Subcutaneous abdominal adipose tissue (tissue), 5 donors: ENCODE measurements around the gene GIPC3.
A peak's percentile ranks its signal among the peaks of the same experiment; 100 is the strongest.
"Not testable (repeated sequence)": the region's sequence is repeated elsewhere in the genome, so short reads cannot be mapped to it uniquely, and the experiment has no call there.

Experiments
- H3K27ac ChIP-seq: one replicate; pipeline ENCODE4 v1.7.0; 2013; ENCODE audit warnings: low read depth, mild to moderate bottlenecking, inconsistent platforms, low read length, moderate library complexity
- H3K27me3 ChIP-seq, 5 donors: one replicate each; pipeline ENCODE4 v1.7.0; 2013; ENCODE audit warnings: low read length in 5 of 5, inconsistent platforms in 1 of 5; ENCODE audit not compliant: control insufficient read depth in 5 of 5, insufficient read depth in 4 of 5
- H3K36me3 ChIP-seq, 5 donors: one replicate each; pipeline ENCODE4 v1.7.0; 2013; ENCODE audit warnings: low read length in 5 of 5; ENCODE audit not compliant: control insufficient read depth in 5 of 5, insufficient read depth in 5 of 5
- H3K4me1 ChIP-seq, 5 donors: one replicate each; pipeline ENCODE4 v1.7.0; 2013; ENCODE audit warnings: low read length in 5 of 5, mild to moderate bottlenecking in 3 of 5, moderate library complexity in 1 of 5; ENCODE audit not compliant: control insufficient read depth in 5 of 5, insufficient read depth in 5 of 5
- H3K4me3 ChIP-seq, 5 donors: one replicate each; pipeline ENCODE4 v1.7.0; 2013; ENCODE audit warnings: low read length in 5 of 5, low read depth in 1 of 5
- H3K9ac ChIP-seq, 5 donors: one replicate each; pipeline ENCODE4 v1.7.0; 2013; ENCODE audit warnings: low read length in 5 of 5, mild to moderate bottlenecking in 4 of 5, moderate library complexity in 3 of 5
- H3K9me3 ChIP-seq, 5 donors: one replicate each; pipeline ENCODE4 v1.7.0; 2013; ENCODE audit warnings: low read length in 5 of 5; ENCODE audit not compliant: control insufficient read depth in 5 of 5
- donor health status: healthy.
- donor health status: healthy.
- donor health status: healthy.
- donor health status: healthy.
- donor health status: healthy.

Gene GIPC3

DNA sequence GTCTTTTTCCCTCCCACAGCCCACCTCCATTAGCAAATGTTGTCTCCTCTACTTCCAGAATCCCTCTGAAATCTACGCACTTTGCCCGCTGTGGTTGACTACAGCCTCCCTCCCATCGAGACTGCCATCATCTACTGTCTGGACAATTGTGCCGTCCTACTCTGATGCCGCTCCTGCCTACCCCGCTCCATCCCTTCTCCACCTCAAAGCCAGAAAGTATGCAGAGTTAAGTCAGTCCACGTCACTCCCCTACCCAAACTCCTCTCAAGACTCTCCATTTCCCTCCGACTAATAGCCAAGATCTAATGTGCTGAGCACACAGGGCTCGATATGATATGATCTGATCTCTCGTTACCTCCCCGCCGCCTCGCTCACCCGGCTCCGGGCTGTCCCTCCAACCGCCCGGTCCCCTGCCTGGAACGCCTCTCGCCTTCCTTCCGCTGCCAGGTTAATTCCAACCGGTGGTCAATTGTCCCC is 40.8 kb downstream of the GIPC3 start:
- H3K9me3 ChIP-seq, result no peaks in the 10 kb centered on the region
- H3K36me3 ChIP-seq, result peaks cover 0 to 37% (median 25%) of the 10 kb centered on the region in 5 donors
- peaks cover 5 to 28% (median 24%) of the 10 kb centered on the region in 5 donors for H3K4me1 ChIP-seq
- H3K4me3 ChIP-seq, result peak overlapping the region; percentile 92 to 99 (median 93)
- H3K9ac ChIP-seq, result peak overlapping the region; percentile 32 to 99 (median 97)
- no peaks in the 10 kb centered on the region for H3K27me3 ChIP-seq
- peak overlapping the region; percentile 93 for H3K27ac ChIP-seq

DNA sequence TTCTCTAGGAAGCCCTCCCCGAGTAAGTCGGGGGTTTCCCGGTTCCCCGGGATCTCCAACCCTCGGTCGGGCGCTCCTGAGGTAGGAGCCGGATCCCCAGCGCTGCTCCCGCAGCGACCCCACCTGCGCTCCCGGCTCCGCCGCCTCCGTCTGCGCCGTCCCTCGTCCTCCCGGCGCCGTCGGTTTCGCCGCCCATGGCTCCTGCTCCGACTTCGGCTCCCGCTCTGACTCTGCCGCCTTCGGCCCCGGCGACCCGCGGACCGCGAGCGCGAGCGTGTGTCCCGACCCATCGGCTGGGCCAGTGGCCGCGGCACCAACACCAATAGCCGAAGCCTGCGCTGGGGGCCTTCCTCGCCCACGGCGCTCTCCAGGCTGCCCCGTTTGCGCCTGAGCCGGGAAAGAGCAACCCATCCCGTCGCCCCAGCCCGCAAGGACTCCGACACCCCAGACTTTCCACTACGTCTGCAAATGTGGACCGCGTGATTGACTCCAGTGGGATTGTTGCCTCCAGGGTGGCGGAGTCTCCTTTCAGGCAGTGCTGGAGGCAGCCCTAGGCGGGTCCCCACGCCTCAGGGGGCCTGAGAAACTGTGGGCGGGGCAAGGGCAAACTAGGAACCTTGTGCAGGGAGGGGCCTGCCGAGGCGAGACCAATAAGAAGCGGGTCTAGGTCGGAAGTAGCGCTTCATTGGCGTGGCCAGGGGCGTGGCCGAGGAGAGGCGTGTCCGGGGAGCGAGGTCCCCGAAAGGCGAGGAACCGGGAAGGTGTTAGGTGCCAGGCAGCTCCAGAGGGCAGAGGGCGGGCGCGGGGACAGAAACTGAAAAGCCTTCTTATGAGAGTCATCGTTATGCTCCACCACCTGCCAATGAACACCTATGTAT is 41.4 kb downstream of the GIPC3 start, which contains the start of gene CACTIN:
TSS of gene CACTIN (minus strand) at position 318 of the 878 bp plus-strand sequence. CDS start at position 290, 28 bp downstream.
- peak within 1 kb of the TSS; percentile 92 to 99 (median 93) for H3K4me3 ChIP-seq
- no peaks in the 10 kb centered on the region for H3K27me3 ChIP-seq
- H3K4me1 ChIP-seq, result peaks cover 5 to 28% (median 24%) of the 10 kb centered on the region in 5 donors
- peak within 1 kb of the TSS; percentile 93 for H3K27ac ChIP-seq
- no peaks in the 10 kb centered on the region for H3K9me3 ChIP-seq
- peak within 1 kb of the TSS; percentile 32 to 99 (median 97) for H3K9ac ChIP-seq
- H3K36me3 ChIP-seq, result peaks cover 0 to 37% (median 27%) of the 10 kb centered on the region in 5 donors

DNA sequence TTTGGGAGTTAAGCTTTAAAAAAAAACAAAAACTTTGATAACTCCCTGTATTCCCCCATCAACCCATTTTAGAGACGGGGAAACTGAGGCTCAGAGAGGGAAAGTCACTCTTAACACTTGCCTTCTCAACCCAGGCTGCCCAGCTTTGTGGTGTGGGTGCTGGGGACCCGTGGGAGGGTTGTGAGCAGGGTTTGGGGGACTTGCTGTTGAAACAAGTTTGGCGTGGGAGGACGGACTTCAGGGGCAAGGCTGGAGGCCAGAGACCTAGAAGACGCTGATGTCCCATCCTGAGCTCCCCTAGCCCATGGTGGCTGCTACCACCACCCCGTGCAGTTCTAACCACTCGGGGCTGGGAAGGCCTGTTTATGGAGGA is 42.1 kb downstream of the GIPC3 start:
- H3K4me1 ChIP-seq, result peaks cover 5 to 28% (median 24%) of the 10 kb centered on the region in 5 donors
- H3K27ac ChIP-seq, result no peak overlapping the region
- H3K27me3 ChIP-seq, result no peaks in the 10 kb centered on the region
- peaks cover 0 to 37% (median 29%) of the 10 kb centered on the region in 5 donors for H3K36me3 ChIP-seq
- H3K9me3 ChIP-seq, result no peaks in the 10 kb centered on the region
- no peak overlapping the region for H3K9ac ChIP-seq
- peak overlapping the region in 2 of 5 donors; percentile 92 to 95 for H3K4me3 ChIP-seq

DNA sequence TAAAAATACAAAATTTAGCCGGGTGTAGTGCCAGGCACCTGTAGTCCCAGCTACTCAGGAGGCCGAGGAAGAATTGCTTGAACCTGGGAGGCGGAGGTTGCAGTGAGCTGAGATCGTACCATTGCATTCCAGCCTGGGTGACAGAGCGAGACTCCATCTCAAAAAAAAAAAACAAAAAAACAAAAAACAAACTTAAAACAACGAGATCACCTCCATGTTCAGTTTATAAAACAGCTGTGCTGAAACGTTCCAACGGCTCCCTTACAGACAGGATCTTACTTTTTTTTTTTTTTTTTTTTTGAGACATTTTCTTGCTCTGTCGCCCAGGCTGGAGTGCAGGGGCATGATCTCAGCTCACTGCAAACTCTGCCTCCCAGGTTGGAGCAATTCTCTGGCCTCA is 43.5 kb downstream of the GIPC3 start:
- not testable (repeated sequence) for H3K27ac ChIP-seq, H3K9me3 ChIP-seq, H3K9ac ChIP-seq, H3K4me3 ChIP-seq, H3K27me3 ChIP-seq
- Histone ChIP-seq H3K4me1 (peaks cover 5 to 28% (median 24%) of the 10 kb centered on the region in 5 donors), H3K36me3 (peaks cover 0 to 37% (median 25%) of the 10 kb centered on the region in 5 donors)

DNA sequence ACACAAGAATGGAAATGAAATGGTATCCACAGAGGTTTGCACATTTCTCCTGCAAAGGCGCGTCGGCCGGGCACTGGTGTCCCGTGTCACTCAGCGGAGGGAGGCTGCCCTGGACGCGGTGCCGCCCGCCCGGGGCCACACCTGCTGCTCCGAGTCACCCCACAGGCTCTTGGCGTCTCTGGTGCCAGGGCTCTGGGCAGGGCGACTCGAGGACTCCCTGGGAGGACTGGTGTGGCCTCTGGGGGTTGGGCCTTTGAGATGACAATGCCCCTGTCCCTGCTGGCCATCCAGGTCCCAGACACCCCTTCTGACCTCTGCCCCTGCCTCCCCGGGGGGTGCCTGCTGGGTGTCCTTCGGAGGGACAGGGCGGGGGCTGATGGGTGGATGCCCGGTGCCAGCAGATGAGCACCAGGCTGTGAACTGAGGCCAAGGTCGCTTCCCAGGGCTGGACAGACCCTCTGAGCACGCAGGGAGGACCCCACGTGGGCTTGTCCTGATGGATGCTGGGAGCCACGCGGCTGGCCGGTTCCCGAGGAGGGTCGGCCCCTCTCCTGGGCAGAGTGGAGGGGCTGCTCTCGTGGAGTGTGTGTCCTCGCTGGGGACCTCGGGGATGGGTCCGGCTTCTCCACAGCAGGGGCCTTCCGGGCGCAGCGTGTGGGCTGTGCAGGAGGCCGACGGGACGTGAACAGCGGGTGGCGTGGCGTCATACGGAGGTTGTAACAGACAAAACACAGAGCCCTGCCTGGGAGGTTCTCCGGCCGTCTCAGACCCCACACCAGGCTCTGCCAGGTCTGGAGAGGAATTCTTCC is 46.0 kb downstream of the GIPC3 start:
- Histone ChIP-seq H3K4me3 (no peak overlapping the region), H3K9me3 (no peaks in the 10 kb centered on the region), H3K9ac (no peak overlapping the region), H3K27me3 (no peaks in the 10 kb centered on the region), H3K36me3 (peaks cover 0 to 49% (median 29%) of the 10 kb centered on the region in 5 donors), H3K4me1 (peaks cover 1 to 7% (median 5%) of the 10 kb centered on the region in 5 donors), H3K27ac (no peak overlapping the region)

DNA sequence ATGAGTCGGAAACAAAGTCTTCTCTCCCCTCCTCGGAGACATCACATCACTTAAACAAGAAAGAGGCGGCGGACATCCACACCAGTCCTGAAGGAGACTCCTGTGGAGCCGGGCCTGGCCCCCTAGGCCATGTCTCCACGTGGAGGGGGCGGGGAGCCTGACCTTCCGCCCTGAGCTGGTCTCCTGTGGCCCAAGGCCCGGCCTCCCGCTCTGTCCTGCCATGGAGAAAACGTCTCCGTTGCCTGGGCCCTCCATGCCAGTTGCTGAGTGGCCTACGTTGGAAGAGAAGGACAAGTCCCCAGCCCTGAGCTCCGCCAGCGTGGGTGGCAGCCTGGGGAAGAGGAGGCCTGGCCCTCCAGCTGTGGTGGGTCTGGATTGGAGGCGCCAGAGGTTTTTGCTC is 46.8 kb downstream of the GIPC3 start:
- Histone ChIP-seq H3K4me1 (peaks cover 0 to 4% (median 4%) of the 10 kb centered on the region in 5 donors), H3K27ac (no peak overlapping the region), H3K9me3 (no peaks in the 10 kb centered on the region), H3K27me3 (no peaks in the 10 kb centered on the region), H3K36me3 (peaks cover 0 to 57% (median 37%) of the 10 kb centered on the region in 5 donors), H3K4me3 (no peak overlapping the region), H3K9ac (no peak overlapping the region)

DNA sequence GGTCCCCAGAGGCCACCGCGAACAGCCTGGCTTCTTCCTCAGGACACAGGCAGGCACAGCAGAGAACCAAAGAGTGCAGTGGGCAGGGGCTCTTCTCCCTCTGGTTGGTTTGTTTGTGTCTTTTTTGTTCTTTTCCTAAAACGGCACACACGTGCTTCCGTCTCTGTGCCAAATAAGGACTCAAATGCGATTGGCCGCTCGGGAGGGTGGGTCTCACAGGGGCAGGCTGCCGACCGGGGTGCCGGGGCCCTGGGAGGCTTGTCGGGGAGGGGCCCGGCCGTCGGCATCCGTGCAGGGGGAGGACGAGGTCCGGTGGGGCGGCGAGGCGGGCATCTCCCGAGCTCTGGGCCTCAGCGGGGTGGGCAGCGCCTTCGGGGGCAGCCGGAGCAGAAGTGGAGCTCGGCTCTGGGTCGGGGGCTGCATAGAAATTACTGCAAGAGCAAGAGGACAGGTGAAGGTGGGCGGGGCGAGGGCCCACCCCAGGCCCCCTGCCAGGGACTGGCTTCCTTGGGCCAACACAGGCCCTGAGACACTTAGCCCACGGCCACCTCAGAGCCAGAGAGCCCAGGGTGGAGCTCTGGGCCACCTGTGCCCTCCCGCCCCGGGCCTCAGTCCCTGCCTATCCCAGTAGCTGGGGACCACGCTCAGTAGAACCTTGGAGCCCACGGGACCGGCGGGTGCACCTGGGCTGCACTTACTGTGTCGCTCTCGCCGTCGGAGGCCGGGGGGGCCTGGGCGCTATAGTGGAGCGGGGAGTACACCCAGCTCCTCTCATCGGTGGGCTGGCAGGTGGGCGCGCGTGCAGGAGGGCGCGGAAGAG is 47.7 kb downstream of the GIPC3 start:
- Histone ChIP-seq H3K9ac (no peak overlapping the region), H3K9me3 (no peaks in the 10 kb centered on the region), H3K27ac (no peak overlapping the region), H3K27me3 (no peaks in the 10 kb centered on the region), H3K4me3 (no peak overlapping the region), H3K36me3 (peaks cover 0 to 64% (median 45%) of the 10 kb centered on the region in 5 donors), H3K4me1 (no peaks in the 10 kb centered on the region)

DNA sequence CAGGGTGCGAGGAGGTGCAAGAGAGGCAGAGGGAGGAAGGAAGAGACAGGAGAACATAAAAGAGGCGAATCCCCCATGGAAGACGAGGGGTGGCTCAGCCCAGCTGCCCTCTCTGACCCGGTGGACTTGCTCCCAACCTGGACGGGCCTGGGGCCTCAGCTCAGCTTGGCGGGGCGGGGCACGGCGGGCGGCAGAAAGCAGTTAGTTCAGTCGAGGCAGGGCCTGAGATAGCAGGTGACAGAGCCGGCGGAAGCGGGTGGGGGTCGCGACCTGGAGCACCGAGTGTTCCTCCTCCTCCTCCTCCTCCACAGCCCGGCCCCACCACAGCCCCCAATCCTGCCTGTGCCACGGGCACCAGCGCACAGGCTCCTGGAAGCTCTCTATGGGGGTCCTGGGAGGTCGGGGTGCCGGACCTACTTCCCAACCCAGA is 48.3 kb downstream of the GIPC3 start:
- Histone ChIP-seq H3K27ac (no peak overlapping the region), H3K9ac (no peak overlapping the region), H3K36me3 (peaks cover 0 to 70% (median 51%) of the 10 kb centered on the region in 5 donors), H3K9me3 (no peaks in the 10 kb centered on the region), H3K27me3 (no peaks in the 10 kb centered on the region), H3K4me1 (no peaks in the 10 kb centered on the region), H3K4me3 (no peak overlapping the region)

DNA sequence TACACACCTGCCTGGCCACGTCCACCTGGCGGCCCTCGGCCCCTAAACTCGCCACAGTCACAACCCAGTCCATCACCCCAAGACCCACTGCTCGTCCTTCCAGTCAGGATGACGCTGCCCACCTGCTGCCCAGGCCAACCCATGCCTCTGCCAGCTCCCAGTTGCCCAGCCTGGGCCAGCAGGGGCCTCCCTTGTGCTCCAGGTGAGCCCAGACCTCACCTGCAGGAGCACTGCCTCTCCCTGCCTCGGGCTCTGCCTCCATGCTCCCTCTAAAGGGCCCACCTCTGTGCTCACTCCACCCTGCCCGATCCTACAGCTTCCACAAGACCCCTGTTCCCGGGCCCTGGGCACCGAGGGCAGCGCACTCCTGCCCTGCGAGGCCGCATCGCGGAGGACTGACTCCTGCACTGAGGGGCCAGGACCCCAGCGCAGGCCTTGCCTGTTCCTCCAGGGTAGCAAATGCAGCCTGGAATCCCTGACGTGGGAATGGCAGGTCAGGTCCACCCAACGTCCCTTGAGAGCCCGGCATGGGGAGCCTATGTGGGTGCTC is 49.3 kb downstream of the GIPC3 start:
- Histone ChIP-seq H3K9me3 (no peaks in the 10 kb centered on the region), H3K4me1 (no peaks in the 10 kb centered on the region), H3K9ac (no peak overlapping the region), H3K27me3 (no peaks in the 10 kb centered on the region), H3K27ac (no peak overlapping the region), H3K36me3 (peaks cover 0 to 80% (median 61%) of the 10 kb centered on the region in 5 donors), H3K4me3 (no peak overlapping the region)
